ENCODE data around the gene IER3.

IER3 gene

DNA sequence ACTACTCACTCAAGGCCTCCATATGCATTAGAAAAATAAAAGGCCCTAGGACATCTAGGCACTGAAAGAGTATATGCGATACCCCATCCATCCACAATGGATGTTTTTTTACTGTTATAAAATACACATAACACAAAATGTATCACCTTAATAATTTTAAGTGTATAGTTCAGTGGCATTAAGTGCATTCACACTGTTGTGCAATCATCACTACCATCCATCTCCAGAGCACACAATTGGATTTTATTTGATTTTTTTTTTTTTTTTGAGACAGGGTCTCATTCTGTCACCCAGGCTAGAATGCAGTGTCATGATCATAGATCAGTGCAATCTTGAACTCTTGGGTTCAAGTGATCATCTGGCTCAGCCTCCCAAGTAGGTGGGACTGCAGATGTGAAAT is 30.1 kb downstream of the IER3 start:
- no peaks in the 10 kb centered on the region for H4K20me1 ChIP-seq
- H3K27ac ChIP-seq = no peak overlapping the region
- no peaks in the 10 kb centered on the region for H3K9me3 ChIP-seq (replicated peaks in 1 of 11)
- peak overlapping the region in 2 of 11 experiments; percentile 19 to 64; a peak in 3 of 22 replicates for H3K4me2 ChIP-seq
- no peak overlapping the region for H3K4me3 ChIP-seq
- H3K27me3 ChIP-seq = no peaks in the 10 kb centered on the region
- H3K4me1 ChIP-seq = peaks cover 48 to 62% (median 52%) of the 10 kb centered on the region in 10 experiments
- TF ChIP-seq Cebpa-rat (IDR thresholded peaks at IDR 0.05) = 0 out of 22 replicates have a peak, but pooled peaks of 1 of the 11 experiments have one; percentile 12
- no peak overlapping the region for H3K9ac ChIP-seq
- H3K36me3 ChIP-seq = peaks cover 53 to 63% (median 61%) of the 10 kb centered on the region in 11 experiments

DNA sequence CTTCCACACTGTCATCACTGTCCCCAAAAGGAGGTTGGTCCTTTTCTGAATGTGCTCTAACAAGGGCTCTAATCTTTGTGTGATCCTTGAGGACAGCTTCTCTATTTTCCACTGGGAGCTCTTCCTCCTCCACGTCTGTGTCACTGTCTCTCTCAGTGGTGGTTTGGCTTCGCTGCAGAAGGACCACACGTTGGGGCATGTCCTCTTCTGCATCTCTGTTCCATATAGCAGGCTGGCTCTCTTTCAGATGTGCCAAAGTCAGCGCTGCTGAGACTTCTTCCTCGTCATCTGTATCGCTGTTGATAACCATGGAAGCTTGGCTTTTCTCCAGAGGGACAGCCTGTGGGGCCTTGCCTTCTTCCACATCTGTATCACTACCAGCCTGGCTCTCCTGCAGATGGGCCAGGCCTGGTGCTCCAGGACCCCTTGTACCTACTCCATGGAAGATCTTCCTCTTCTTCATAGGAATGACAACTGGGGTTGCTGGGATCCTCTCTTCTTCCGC is 31.9 kb downstream of the IER3 start:
- no peaks in the 10 kb centered on the region for H3K9me3 ChIP-seq (replicated peaks in 1 of 11)
- H3K9ac ChIP-seq = peak overlapping the region in 4 of 11 experiments; percentile 32 to 46 (median 38); a peak in 4 of 22 replicates
- TF ChIP-seq Cebpa-rat (IDR thresholded peaks at IDR 0.05) = no peak
- H3K27ac ChIP-seq = peak overlapping the region in 5 of 11 experiments; percentile 1 to 33 (median 28); a peak in 6 of 22 replicates
- H3K4me3 ChIP-seq = no peak overlapping the region
- H3K4me1 ChIP-seq = peaks cover 32 to 46% (median 38%) of the 10 kb centered on the region in 10 experiments
- H3K4me2 ChIP-seq = peak overlapping the region; percentile 22 to 65 (median 52)
- H4K20me1 ChIP-seq = no peaks in the 10 kb centered on the region
- H3K27me3 ChIP-seq = no peaks in the 10 kb centered on the region
- H3K36me3 ChIP-seq = peaks cover 66 to 81% (median 78%) of the 10 kb centered on the region in 11 experiments

DNA sequence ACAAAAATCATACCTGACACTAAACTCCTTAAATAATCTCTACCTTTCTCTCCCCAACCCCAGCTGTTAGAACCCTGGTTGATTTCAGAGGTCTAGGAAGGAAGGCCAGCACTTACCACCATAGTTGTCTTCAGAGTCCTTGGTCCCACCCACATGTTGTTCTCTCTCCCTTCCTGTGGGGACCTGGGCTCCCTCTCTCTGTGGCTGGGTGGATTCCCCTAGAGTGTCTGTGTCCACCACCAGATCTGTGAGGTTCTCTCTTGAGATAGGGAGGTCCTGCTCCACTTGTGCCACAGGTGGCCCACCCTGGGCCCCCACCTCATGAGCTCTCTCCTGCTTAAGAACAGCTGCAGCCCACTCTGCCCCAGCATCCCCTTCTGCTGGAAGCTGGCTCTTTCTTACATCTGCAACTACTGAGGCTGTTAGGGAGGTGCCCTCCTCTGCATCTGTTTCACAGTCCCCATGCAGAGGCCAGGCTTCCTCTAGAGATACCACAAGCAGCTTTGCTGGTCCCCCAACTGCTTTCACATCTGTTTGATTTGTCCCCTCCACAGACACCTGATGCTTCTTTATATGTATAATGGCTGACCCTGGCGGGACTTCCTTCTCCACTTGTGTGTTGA is 32.5 kb downstream of the IER3 start:
- Histone ChIP-seq H3K9ac (peak overlapping the region in 4 of 11 experiments; percentile 37 to 46 (median 40); a peak in 7 of 22 replicates), H4K20me1 (no peaks in the 10 kb centered on the region), H3K4me1 (peaks cover 32 to 46% (median 38%) of the 10 kb centered on the region in 10 experiments), H3K4me2 (peak overlapping the region; percentile 22 to 65 (median 52)), H3K27me3 (no peaks in the 10 kb centered on the region), H3K9me3 (replicated peaks in 1 of 11) (no peaks in the 10 kb centered on the region), H3K36me3 (peaks cover 72 to 87% (median 85%) of the 10 kb centered on the region in 11 experiments), H3K27ac (peak overlapping the region in 5 of 11 experiments; percentile 18 to 33 (median 28); a peak in 8 of 22 replicates), H3K4me3 (no peak overlapping the region)
- TF ChIP-seq Cebpa-rat (IDR thresholded peaks at IDR 0.05) = no peak

DNA sequence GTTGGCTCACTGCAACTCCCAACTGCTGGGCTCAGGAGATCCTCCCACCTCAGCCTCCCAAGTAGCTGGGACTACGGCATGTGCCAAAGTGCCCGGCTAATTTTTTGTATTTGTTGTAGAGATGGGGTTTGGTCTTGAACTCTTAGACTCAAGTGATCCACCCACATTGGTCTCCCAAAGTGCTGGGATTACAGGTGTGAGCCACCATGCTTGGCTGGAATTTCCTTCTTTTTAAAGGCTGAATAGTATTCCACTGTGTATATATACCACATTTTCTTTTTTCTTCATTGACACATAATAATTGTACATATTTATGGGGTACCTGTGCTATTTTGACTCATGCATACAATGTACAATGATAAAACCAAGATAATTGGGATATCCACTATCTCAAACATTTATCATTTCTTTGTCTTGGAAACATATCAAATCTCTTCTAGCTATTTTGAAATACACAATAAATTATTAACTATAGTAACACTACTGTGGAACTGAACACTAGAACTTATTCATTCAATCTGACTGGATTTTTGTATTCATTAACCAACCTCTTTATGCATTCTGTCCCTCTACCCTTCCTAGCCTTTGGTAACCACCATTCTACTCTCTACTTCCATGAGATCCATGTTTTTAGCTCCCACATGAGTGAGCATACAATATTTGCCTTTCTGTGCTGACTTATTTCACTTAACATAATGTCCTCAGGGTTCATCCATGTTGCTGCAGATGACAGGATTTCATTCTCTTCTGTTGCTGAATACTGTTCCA is 35.1 kb downstream of the IER3 start:
- Histone ChIP-seq H3K4me2 (no peak overlapping the region), H3K4me1 (peaks cover 18 to 29% (median 25%) of the 10 kb centered on the region in 10 experiments), H4K20me1 (no peaks in the 10 kb centered on the region), H3K36me3 (peaks cover 84 to 100% (median 97%) of the 10 kb centered on the region in 11 experiments), H3K27me3 (no peaks in the 10 kb centered on the region), H3K4me3 (no peak overlapping the region), H3K27ac (no peak overlapping the region), H3K9ac (no peak overlapping the region), H3K9me3 (replicated peaks in 1 of 11) (no peaks in the 10 kb centered on the region)
- TF ChIP-seq Cebpa-rat (IDR thresholded peaks at IDR 0.05) = no peak

DNA sequence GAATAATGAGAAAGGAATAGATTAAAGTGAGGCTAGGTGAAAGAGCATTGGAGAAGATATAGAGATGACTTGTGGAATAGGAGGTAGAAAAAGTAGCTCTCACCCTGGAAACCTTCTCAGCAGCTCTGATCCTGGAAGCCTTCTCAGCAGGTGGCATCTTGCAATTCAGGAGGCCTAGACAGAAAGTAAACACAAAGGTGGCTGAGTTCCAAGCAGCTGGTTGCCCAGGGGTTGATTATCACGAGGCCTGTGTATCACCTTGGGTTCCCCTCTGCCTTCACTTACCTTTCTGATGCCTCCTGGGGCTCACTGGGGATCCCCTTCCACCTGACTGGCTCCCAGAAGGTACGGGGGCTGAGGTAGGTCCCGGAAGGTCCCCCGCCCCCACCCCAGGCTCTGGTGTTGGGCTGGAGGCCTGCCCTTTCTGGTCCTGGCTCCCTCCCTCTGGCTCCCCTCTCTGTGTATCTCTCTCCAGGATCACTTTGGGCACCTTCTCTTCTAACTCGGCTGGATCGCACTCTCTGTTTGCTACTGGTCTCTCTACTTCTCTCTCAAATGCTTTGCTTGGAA is 37.0 kb downstream of the IER3 start:
- Histone ChIP-seq H3K4me3 (no peak overlapping the region), H3K4me1 (peaks cover 10 to 23% (median 16%) of the 10 kb centered on the region in 10 experiments), H3K27ac (0 out of 22 replicates have a peak overlapping the region, but pooled peaks of 1 of the 11 experiments have one; percentile 2), H3K36me3 (peaks cover 83 to 100% (median 97%) of the 10 kb centered on the region in 11 experiments), H4K20me1 (no peaks in the 10 kb centered on the region; a peak in 1 of 22 replicates), H3K9ac (peak overlapping the region in 2 of 11 experiments; percentile 5 to 23; a peak in 2 of 22 replicates), H3K27me3 (no peaks in the 10 kb centered on the region), H3K9me3 (replicated peaks in 1 of 11) (no peaks in the 10 kb centered on the region), H3K4me2 (no peak overlapping the region)
- no peak for TF ChIP-seq Cebpa-rat (IDR thresholded peaks at IDR 0.05)

DNA sequence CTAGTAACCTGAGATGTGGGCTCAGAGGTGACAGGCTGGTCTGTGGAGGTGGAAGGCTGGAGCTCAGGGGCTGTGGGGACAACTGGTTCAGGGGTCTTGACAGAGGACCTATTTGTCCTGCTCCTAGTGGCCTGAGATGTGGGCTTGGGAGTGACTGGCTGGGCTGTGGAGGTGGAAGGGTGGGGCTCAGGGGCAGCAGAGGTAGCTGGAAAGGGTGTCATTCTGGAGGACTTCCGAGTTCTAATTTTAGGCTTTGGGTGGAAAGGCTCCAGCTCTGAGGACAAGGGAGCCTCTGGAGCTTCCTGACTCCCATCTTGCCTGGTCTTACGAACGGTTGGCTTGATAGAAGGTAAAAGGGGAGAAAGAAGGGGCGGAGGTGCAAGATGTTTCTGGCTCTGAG is 38.7 kb downstream of the IER3 start:
- H3K36me3 ChIP-seq = peaks cover 72 to 100% (median 95%) of the 10 kb centered on the region in 11 experiments
- H3K4me1 ChIP-seq = peaks cover 0 to 20% (median 5%) of the 10 kb centered on the region in 10 experiments; a peak in 8 of 20 replicates
- peak overlapping the region in 2 of 11 experiments; percentile 5 to 36; a peak in 2 of 22 replicates for H3K9ac ChIP-seq
- no peak overlapping the region for H3K4me3 ChIP-seq
- no peaks in the 10 kb centered on the region for H3K9me3 ChIP-seq (replicated peaks in 1 of 11)
- no peak overlapping the region for H3K27ac ChIP-seq
- H3K27me3 ChIP-seq = no peaks in the 10 kb centered on the region
- no peak for TF ChIP-seq Cebpa-rat (IDR thresholded peaks at IDR 0.05)
- no peak overlapping the region for H3K4me2 ChIP-seq
- no peaks in the 10 kb centered on the region; a peak in 1 of 22 replicates for H4K20me1 ChIP-seq

DNA sequence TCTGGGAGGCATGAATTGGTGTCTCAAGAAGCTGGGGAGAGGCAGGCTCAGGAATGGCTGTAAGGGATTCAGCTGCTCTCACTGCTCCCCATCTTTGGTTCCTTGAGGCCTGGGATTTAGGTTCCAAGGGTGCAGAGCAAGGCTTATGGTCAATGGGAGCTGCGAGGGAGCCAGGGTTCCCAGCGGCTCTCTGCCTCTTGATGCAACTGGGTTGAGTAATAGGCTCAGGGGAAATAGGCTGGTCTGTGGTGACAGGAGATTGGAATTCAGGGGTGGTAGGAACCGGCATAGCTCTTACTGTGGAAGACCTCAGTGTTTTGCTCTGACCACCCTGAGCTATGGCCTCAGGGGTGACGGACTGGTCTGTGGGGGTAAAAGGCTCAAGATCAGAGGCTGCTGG is 40.5 kb downstream of the IER3 start:
- no peaks in the 10 kb centered on the region for H3K27me3 ChIP-seq
- peaks cover 57 to 100% (median 94%) of the 10 kb centered on the region in 11 experiments for H3K36me3 ChIP-seq
- 0 out of 22 replicates have a peak overlapping the region, but pooled peaks of 1 of the 11 experiments have one; percentile 1 for H3K27ac ChIP-seq
- no peak for TF ChIP-seq Cebpa-rat (IDR thresholded peaks at IDR 0.05)
- H3K9me3 ChIP-seq (replicated peaks in 1 of 11) = no peaks in the 10 kb centered on the region
- peaks cover 0 to 30% (median 5%) of the 10 kb centered on the region in 10 experiments; a peak in 8 of 20 replicates for H3K4me1 ChIP-seq
- H4K20me1 ChIP-seq = no peaks in the 10 kb centered on the region; a peak in 1 of 22 replicates
- H3K4me2 ChIP-seq = peak overlapping the region in 4 of 11 experiments; percentile 2 to 20 (median 4); a peak in 1 of 22 replicates
- no peak overlapping the region for H3K4me3 ChIP-seq
- no peak overlapping the region for H3K9ac ChIP-seq

DNA sequence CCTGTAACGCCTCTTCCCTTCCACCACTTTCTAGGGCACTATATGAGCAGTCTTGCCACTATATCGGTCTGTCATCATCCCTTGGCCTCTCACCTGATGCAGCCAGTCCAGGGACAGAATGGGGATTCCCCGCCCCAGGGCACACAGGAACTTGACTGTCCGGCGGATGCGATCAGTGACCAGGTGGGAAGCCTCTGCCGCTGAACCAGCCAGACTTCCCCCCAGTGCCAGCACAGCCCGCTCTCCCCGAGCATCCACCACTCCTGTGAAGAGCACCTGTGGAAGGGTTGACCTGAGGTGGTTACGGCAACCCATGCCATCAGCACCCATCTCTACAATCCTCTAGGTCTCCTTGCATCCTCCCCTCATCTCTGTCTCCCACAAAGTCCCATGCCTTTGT is 41.3 kb downstream of the IER3 start:
- Histone ChIP-seq H3K4me2 (no peak overlapping the region), H3K27ac (no peak overlapping the region), H3K9ac (0 out of 22 replicates have a peak overlapping the region, but pooled peaks of 1 of the 11 experiments have one; percentile 13), H3K4me1 (peaks cover 0 to 30% (median 5%) of the 10 kb centered on the region in 10 experiments; a peak in 8 of 20 replicates), H3K36me3 (peaks cover 54 to 100% (median 93%) of the 10 kb centered on the region in 11 experiments), H3K4me3 (no peak overlapping the region), H4K20me1 (no peaks in the 10 kb centered on the region; a peak in 1 of 22 replicates), H3K27me3 (no peaks in the 10 kb centered on the region), H3K9me3 (replicated peaks in 1 of 11) (no peaks in the 10 kb centered on the region)
- TF ChIP-seq Cebpa-rat (IDR thresholded peaks at IDR 0.05) = no peak
